Neural cell (in vitro differentiated cells): ENCODE measurements around the gene ARHGEF37. TPM values are rescaled to one million over a fixed set of nuclear protein-coding genes. Genes with fewer than 3 reads are reported as not detected.

Experiments used
- H2AFZ ChIP-seq: fragments of 200-600, 300-800 bp; sonication (generic), shearing (Covaris generic); 2 replicates; pipeline ENCODE4 v1.6.0; 2014; ENCODE audit warnings: low read depth, mild to moderate bottlenecking, antibody characterized with exemption, low read length, moderate library complexity
- H3F3A ChIP-seq: fragments of 200-600 bp; shearing (Covaris generic); 2 replicates; pipeline ENCODE4 v1.6.1; 2016; ENCODE audit warnings: mild to moderate bottlenecking, moderate library complexity, mixed read lengths, antibody characterized with exemption, low read length; ENCODE audit not compliant: insufficient read depth, poor library complexity, severe bottlenecking
- H3K27ac ChIP-seq: fragments of 200-600, 300-800 bp; sonication (generic), shearing (Covaris generic); 2 replicates; pipeline ENCODE4 v1.5.1; 2014; ENCODE audit warnings: mild to moderate bottlenecking, low read length, moderate library complexity
- H3K27me3 ChIP-seq: fragments of 300-800, 200-600 bp; sonication (generic), shearing (Covaris generic); 2 replicates; pipeline ENCODE4 v1.6.0; 2014; ENCODE audit warnings: mild to moderate bottlenecking, low read depth, low read length, moderate library complexity; ENCODE audit not compliant: insufficient read depth
- H3K36me3 ChIP-seq: fragments of 300-800, 200-600 bp; sonication (generic), shearing (Covaris generic); 2 replicates; pipeline ENCODE4 v1.5.1; 2014; ENCODE audit warnings: mild to moderate bottlenecking, antibody characterized with exemption, low read length, moderate library complexity; ENCODE audit not compliant: insufficient read depth
- H3K4me2 ChIP-seq: fragments of 300-800, 200-600 bp; sonication (generic), shearing (Covaris generic); 2 replicates; pipeline ENCODE4 v1.6.0; 2014; ENCODE audit warnings: mild to moderate bottlenecking, low read length
- H3K4me3 ChIP-seq: fragments of 300-800, 200-600 bp; sonication (generic), shearing (Covaris generic); 2 replicates; pipeline ENCODE4 v1.5.1; 2014; ENCODE audit warnings: mild to moderate bottlenecking, low read length, moderate library complexity
- H3K79me2 ChIP-seq: fragments of 200-600 bp; shearing (Covaris generic); replicated peaks from 2 replicates; pipeline ENCODE4 v1.6.0; 2014; ENCODE audit warnings: mild to moderate bottlenecking, low read length, moderate library complexity; ENCODE audit not compliant: insufficient read depth
- H3K9ac ChIP-seq: fragments of 300-800, 200-600 bp; sonication (generic), shearing (Covaris generic); 2 replicates; pipeline ENCODE4 v1.6.1; 2016; ENCODE audit warnings: mild to moderate bottlenecking, low read length, mixed read lengths
- H3K9me2 ChIP-seq: fragments of 200-600 bp; shearing (Covaris generic); 2 replicates; pipeline ENCODE4 v1.6.1; 2016; ENCODE audit warnings: mild to moderate bottlenecking, low read length, mixed read lengths; ENCODE audit not compliant: insufficient read depth
- H3K9me3 ChIP-seq: fragments of 200-600, 300-800 bp; sonication (generic), shearing (Covaris generic); 2 replicates; pipeline ENCODE4 v1.6.1; 2016; ENCODE audit warnings: mild to moderate bottlenecking, mixed run types, low read length, moderate library complexity, mixed read lengths
- H4K20me1 ChIP-seq: fragments of 200-600 bp; shearing (Covaris generic); 2 replicates; pipeline ENCODE4 v1.6.1; 2016; ENCODE audit warnings: mild to moderate bottlenecking, mixed run types; ENCODE audit not compliant: insufficient read depth
- EP300 ChIP-seq: fragments of 450-650 bp; conservative IDR thresholded peaks from 2 replicates; pipeline ENCODE4 v1.6.1; 2014; ENCODE audit warnings: antibody characterized with exemption, mild to moderate bottlenecking, moderate library complexity; ENCODE audit not compliant: poor library complexity, severe bottlenecking
- EZH2 ChIP-seq: fragments of 200-600, 300-800 bp; shearing (Covaris generic), sonication (generic); IDR thresholded peaks from 2 replicates; pipeline ENCODE4 v1.6.1; 2014; ENCODE audit warnings: antibody characterized with exemption, low read length, borderline replicate concordance, mild to moderate bottlenecking; ENCODE audit not compliant: insufficient read depth, poor library complexity, severe bottlenecking
- MXI1 ChIP-seq: fragments of 450-650 bp; conservative IDR thresholded peaks from 2 replicates; pipeline ENCODE4 v1.6.1; 2014; ENCODE audit warnings: antibody characterized with exemption, mild to moderate bottlenecking; ENCODE audit not compliant: poor library complexity, severe bottlenecking
- POLR2AphosphoS5 ChIP-seq: IDR thresholded peaks from 2 replicates; pipeline ENCODE4 v1.6.1; 2012
- RAD21 ChIP-seq: fragments of 450-650 bp; conservative IDR thresholded peaks from 2 replicates; pipeline ENCODE4 v1.6.1; 2014; ENCODE audit warnings: antibody characterized with exemption, mild to moderate bottlenecking, moderate library complexity
- SMC3 ChIP-seq: fragments of 450-650 bp; conservative IDR thresholded peaks from 2 replicates; pipeline ENCODE4 v1.6.1; 2014; ENCODE audit warnings: antibody characterized with exemption, mild to moderate bottlenecking, moderate library complexity; ENCODE audit not compliant: poor library complexity
- TAF1 ChIP-seq: IDR thresholded peaks from 2 replicates; pipeline ENCODE4 v1.6.1; 2012; ENCODE audit warnings: low read depth
- polyA plus RNA-seq: library from polyadenylated mRNA; depleted of rRNA; stranded (reverse); fragments of >200 nt; gene quantifications from 2 replicates; pipeline ENCODE4 v1.2.3, GENCODE V29; 2014
- TF ChIP-seq, protein P1 (sequence below): fragments of 450-650 bp; IDR thresholded peaks from 2 replicates; pipeline ENCODE4 v1.5.1; 2014; ENCODE audit warnings: antibody characterized with exemption, mild to moderate bottlenecking, moderate library complexity; ENCODE audit not compliant: poor library complexity, severe bottlenecking
- TF ChIP-seq, protein P2 (sequence below): IDR thresholded peaks from 2 replicates; pipeline ENCODE4 v1.6.1; 2012; ENCODE audit warnings: borderline replicate concordance

Gene ARHGEF37
- polyA plus RNA-seq, 1 donor from 2014 or later, result 0.53 TPM

DNA sequence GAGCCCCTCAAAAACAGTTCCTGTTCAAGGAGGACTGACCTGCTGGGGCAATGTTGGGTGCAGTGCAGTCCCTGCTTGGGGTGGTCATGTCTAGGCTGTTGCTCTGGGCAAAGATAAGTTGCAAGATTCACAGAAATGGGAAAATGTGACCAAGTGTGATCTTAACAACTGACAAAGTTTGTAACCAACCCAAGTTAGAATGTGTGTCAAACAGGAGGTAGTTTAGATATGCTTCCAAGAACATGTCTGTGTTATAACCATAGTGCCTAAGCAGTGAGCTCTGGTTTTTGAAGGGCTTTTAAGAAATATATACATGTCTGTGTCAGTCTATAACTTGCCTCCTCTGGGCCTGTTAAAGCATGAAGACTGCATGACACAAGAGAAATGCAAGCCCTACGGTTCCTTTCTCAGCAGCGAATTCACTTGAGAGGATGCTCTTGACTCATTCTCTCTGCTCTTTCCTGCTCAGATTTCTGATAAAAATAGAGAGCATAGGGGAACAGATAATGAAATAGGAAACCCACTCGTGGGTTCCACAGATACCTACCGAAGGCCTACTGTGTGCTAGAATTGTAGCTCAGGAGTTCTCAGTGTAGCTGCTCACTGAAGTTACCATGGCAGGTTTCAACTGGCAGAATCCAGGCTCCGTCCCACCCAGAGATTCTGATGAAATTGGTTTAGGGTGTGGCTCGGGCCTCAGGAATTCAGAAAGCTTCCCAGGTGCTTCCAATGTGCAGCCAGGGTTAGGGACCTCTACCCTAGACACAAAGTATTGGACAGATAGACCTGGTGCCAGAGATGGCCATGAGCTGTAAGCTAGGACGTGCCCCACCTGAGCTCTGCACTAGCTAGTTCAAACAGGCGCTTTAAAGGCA, 52.4 kb downstream of the ARHGEF37 start:
- Histone ChIP-seq H3K4me2 (no peak overlapping the region), H2AFZ (no peak overlapping the region)

DNA sequence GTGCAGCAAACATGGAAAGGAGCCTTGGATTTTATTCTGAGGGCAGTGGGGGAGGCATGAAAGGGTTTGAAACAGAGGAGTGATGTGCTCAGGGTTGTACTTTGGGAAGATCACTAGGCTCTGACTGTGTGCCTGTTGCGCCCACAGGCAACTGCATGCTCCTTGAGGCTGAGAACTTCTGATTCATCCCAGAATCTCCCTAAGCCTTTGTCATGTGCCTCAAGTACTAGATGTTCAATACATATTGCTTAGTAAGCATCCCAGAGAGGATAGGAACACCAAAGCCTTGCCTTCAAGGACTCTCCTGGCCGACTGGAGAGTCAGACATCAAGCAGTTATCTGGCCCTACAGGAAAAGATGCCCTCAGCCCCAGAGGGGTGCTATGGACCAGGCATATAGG, 54.1 kb downstream of the ARHGEF37 start:
- Histone ChIP-seq H3K9ac (no peak overlapping the region), H2AFZ (no peak overlapping the region), H3K27me3 (no peaks in the 10 kb centered on the region), H4K20me1 (no peaks in the 10 kb centered on the region), H3F3A (no peaks in the 10 kb centered on the region), H3K79me2 (no peaks in the 10 kb centered on the region), H3K4me3 (no peak overlapping the region), H3K36me3 (no peaks in the 10 kb centered on the region), H3K27ac (no peak overlapping the region), H3K4me2 (no peak overlapping the region), H3K9me3 (no peaks in the 10 kb centered on the region), H3K9me2 (no peaks in the 10 kb centered on the region)
- TF ChIP-seq SMC3 (no peak), MXI1 (no peak), POLR2AphosphoS5 (no peak), EZH2 (no peak), RAD21 (no peak), TAF1 (no peak), EP300 (no peak)
- TF ChIP-seq, protein P1, sequence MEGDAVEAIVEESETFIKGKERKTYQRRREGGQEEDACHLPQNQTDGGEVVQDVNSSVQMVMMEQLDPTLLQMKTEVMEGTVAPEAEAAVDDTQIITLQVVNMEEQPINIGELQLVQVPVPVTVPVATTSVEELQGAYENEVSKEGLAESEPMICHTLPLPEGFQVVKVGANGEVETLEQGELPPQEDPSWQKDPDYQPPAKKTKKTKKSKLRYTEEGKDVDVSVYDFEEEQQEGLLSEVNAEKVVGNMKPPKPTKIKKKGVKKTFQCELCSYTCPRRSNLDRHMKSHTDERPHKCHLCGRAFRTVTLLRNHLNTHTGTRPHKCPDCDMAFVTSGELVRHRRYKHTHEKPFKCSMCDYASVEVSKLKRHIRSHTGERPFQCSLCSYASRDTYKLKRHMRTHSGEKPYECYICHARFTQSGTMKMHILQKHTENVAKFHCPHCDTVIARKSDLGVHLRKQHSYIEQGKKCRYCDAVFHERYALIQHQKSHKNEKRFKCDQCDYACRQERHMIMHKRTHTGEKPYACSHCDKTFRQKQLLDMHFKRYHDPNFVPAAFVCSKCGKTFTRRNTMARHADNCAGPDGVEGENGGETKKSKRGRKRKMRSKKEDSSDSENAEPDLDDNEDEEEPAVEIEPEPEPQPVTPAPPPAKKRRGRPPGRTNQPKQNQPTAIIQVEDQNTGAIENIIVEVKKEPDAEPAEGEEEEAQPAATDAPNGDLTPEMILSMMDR, result no peak
- TF ChIP-seq, protein P2, sequence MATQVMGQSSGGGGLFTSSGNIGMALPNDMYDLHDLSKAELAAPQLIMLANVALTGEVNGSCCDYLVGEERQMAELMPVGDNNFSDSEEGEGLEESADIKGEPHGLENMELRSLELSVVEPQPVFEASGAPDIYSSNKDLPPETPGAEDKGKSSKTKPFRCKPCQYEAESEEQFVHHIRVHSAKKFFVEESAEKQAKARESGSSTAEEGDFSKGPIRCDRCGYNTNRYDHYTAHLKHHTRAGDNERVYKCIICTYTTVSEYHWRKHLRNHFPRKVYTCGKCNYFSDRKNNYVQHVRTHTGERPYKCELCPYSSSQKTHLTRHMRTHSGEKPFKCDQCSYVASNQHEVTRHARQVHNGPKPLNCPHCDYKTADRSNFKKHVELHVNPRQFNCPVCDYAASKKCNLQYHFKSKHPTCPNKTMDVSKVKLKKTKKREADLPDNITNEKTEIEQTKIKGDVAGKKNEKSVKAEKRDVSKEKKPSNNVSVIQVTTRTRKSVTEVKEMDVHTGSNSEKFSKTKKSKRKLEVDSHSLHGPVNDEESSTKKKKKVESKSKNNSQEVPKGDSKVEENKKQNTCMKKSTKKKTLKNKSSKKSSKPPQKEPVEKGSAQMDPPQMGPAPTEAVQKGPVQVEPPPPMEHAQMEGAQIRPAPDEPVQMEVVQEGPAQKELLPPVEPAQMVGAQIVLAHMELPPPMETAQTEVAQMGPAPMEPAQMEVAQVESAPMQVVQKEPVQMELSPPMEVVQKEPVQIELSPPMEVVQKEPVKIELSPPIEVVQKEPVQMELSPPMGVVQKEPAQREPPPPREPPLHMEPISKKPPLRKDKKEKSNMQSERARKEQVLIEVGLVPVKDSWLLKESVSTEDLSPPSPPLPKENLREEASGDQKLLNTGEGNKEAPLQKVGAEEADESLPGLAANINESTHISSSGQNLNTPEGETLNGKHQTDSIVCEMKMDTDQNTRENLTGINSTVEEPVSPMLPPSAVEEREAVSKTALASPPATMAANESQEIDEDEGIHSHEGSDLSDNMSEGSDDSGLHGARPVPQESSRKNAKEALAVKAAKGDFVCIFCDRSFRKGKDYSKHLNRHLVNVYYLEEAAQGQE, result no peak

More for the DNA sequence above, 52.4 kb downstream of the ARHGEF37 start:
- H3K36me3 ChIP-seq, result no peaks in the 10 kb centered on the region
- H3F3A ChIP-seq, result no peaks in the 10 kb centered on the region
- H3K27ac ChIP-seq, result no peak overlapping the region
- H3K4me3 ChIP-seq, result no peak overlapping the region
- no peaks in the 10 kb centered on the region for H4K20me1 ChIP-seq
- no peaks in the 10 kb centered on the region for H3K9me3 ChIP-seq
- H3K9ac ChIP-seq, result no peak overlapping the region
- H3K79me2 ChIP-seq, result no peaks in the 10 kb centered on the region
- H3K27me3 ChIP-seq, result no peaks in the 10 kb centered on the region
- no peaks in the 10 kb centered on the region for H3K9me2 ChIP-seq
- TF ChIP-seq RAD21 (no peak), EP300 (no peak), EZH2 (no peak), MXI1 (no peak), POLR2AphosphoS5 (no peak), TAF1 (no peak), SMC3 (no peak)
- TF ChIP-seq, protein P2, result no peak
- TF ChIP-seq, protein P1, result no peak
